HEK293T (cell line): ENCODE data around the gene YWHAB.

Experiments
- BHLHE40 ChIP-seq: fragments of 450-650 bp; IDR thresholded peaks from 2 replicates; pipeline ENCODE4 v1.6.1; 2016; ENCODE audit warnings: mild to moderate bottlenecking, moderate library complexity, borderline replicate concordance
- CTBP1 ChIP-seq: fragments of 450-650 bp; IDR thresholded peaks from 2 replicates; pipeline ENCODE4 v1.6.1; 2016; ENCODE audit warnings: borderline replicate concordance
- FOXA1 ChIP-seq: fragments of 450-650 bp; IDR thresholded peaks from 2 replicates; pipeline ENCODE4 v1.6.1; 2016; ENCODE audit warnings: mild to moderate bottlenecking
- FOXK2 ChIP-seq: fragments of 450-650 bp; IDR thresholded peaks from 2 replicates; pipeline ENCODE4 v1.6.1; 2016; ENCODE audit warnings: mild to moderate bottlenecking
- FOXM1 ChIP-seq: fragments of 450-650 bp; IDR thresholded peaks from 2 replicates; pipeline ENCODE4 v1.6.1; 2017; ENCODE audit warnings: mild to moderate bottlenecking, borderline replicate concordance
- LEF1 ChIP-seq: fragments of 450-650 bp; IDR thresholded peaks from 2 replicates; pipeline ENCODE4 v1.6.1; 2017; ENCODE audit warnings: mild to moderate bottlenecking, borderline replicate concordance
- SP1 ChIP-seq: fragments of 450-650 bp; IDR thresholded peaks from 2 replicates; pipeline ENCODE4 v1.6.1; 2017
- SUZ12 ChIP-seq: fragments of 450-650 bp; IDR thresholded peaks from 2 replicates; pipeline ENCODE4 v1.6.1; 2016; ENCODE audit warnings: mild to moderate bottlenecking
- TARDBP ChIP-seq: fragments of 450-650 bp; IDR thresholded peaks from 2 replicates; pipeline ENCODE4 v1.6.1; 2016

GRCh38 chr20:44851545-44851944 is 34.0 kb upstream of the YWHAB start:
- TF ChIP-seq SP1, result no peak
- no peak for TF ChIP-seq SUZ12
- no peak for TF ChIP-seq FOXM1
- no peak for TF ChIP-seq FOXA1
- no peak for TF ChIP-seq LEF1
- no peak for TF ChIP-seq FOXK2
- no peak for TF ChIP-seq BHLHE40
- no peak for TF ChIP-seq TARDBP
- no peak for TF ChIP-seq CTBP1
